Measurements from ENCODE around the gene SELE.

The SELE gene, protein sequence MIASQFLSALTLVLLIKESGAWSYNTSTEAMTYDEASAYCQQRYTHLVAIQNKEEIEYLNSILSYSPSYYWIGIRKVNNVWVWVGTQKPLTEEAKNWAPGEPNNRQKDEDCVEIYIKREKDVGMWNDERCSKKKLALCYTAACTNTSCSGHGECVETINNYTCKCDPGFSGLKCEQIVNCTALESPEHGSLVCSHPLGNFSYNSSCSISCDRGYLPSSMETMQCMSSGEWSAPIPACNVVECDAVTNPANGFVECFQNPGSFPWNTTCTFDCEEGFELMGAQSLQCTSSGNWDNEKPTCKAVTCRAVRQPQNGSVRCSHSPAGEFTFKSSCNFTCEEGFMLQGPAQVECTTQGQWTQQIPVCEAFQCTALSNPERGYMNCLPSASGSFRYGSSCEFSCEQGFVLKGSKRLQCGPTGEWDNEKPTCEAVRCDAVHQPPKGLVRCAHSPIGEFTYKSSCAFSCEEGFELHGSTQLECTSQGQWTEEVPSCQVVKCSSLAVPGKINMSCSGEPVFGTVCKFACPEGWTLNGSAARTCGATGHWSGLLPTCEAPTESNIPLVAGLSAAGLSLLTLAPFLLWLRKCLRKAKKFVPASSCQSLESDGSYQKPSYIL

DNA sequence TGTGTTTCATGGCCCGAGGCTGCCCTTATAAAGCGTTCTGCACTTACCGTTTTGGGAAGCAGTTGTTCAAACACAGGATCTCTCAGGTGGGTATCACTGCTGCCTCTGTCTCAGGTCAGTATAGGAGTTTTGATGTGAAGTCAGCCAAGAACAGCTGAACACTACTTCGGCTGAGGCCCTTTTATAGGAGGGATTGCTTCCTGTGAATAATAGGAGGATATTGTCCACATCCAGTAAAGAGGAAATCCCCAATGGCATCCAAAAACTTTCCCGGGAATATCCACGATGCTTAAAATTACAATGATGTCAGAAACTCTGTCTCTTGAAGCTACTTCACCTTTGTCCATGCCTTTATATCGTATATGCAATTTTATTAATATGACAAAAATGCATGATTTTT, at the start of gene SELE:
Gene SELE (minus strand): TSS at position 156 of the 400 bp plus-strand sequence. CDS start 467 bp downstream, outside the sequence.
- DNase-seq (ENCODE audit: low read depth in 1 of 2, low spot score in 1 of 2) = no peak

DNA sequence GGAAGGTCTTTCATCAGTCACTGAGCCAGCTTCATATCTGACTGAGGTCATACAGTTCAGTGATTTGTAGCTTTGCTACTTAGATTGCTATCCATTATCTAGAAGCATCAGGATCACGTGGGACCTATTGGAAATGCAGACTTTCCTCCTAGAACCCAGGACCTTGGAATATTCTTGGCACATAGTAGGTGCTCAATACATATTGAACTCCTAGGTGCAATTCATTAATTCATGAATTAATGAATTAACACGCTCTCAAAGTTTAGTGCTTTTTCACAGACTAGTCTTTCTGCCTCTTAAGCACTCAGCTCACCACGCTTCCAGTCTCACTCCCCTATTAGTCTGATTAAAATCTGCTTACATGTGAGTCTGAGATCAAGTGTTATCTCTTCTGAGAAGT, 48.7 kb upstream of the SELE start:
- no peak for DNase-seq (ENCODE audit: low read depth in 1 of 2, low spot score in 1 of 2)

DNA sequence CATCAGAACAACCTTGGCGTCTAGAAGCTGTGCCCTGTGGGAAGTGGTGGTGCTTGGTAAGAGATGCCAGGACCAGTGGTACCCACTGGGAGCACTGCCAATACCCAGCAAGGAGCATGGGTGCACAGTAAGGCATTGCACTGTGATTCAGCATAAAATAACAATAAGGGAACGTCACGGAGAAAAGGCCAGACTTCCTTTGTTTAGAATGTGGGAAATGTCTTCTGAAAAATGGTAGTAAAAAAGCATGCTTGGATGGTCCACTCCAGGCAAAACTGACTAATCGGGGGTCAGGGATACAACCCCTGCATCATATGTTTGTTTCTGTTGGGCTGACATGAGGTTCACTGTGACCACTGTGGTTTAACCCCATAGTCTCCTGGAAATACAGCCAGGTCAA, 46.1 kb upstream of the SELE start:
- no peak for DNase-seq (ENCODE audit: low read depth in 1 of 2, low spot score in 1 of 2)

DNA sequence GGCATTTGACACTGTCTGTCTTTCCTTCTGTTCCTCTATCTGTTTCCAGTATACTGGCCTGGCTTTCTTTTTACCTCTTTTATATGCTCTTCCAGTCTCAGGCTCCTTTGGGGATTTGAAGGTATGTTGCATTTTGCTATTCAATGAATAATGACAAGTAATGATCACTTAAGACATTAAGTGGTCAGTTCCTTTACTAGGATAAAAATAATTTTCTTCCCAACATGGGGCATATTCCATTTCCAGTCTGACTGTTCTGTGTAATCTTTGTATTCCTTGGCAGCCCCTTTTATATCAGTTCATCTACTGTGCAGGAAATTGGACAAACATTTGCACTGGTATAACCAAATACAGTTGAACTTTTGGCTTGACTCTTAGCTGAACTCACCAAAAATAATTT, 45.3 kb upstream of the SELE start:
- no peak for DNase-seq (ENCODE audit: low read depth in 1 of 2, low spot score in 1 of 2)

DNA sequence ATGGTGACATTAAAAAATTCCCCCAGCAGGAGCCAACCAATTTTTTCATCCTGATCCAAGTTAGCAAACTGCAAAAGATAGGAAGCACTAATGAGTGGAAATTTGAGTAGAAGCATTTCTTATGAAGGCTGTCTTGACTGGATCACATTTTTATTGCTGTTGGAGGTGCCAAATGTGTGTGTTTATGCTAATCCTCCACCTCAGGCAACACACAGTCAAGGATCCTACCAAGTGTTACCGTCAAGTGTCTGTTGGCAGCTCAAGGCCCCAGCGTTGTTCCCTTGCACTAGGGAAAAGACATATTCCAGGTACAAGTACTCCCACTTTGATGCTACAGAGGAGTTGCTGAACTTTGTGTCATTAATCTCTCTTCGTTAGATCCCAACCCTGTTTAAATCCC, 42.6 kb upstream of the SELE start:
- DNase-seq (ENCODE audit: low read depth in 1 of 2, low spot score in 1 of 2) = no peak

DNA sequence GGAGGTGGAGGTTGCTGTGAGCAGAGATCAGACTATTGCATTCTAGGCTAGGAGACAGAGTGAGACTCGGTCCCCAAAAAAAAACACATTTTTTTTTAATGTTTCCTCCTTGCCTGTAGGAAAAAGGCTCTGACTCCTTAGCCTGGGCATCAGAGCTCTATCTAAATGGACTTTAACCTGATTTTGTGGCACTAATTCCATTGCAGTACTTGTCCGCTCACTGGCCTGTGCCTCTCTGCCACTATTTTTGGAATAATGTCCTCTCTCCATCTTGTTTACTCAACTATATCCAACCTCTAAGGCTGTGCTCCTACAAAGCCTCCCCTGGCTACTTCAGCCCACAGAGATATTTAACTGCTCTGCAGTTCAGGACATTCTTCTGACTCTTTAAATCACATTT, 34.3 kb upstream of the SELE start:
- DNase-seq (ENCODE audit: low read depth in 1 of 2, low spot score in 1 of 2) = no peak

DNA sequence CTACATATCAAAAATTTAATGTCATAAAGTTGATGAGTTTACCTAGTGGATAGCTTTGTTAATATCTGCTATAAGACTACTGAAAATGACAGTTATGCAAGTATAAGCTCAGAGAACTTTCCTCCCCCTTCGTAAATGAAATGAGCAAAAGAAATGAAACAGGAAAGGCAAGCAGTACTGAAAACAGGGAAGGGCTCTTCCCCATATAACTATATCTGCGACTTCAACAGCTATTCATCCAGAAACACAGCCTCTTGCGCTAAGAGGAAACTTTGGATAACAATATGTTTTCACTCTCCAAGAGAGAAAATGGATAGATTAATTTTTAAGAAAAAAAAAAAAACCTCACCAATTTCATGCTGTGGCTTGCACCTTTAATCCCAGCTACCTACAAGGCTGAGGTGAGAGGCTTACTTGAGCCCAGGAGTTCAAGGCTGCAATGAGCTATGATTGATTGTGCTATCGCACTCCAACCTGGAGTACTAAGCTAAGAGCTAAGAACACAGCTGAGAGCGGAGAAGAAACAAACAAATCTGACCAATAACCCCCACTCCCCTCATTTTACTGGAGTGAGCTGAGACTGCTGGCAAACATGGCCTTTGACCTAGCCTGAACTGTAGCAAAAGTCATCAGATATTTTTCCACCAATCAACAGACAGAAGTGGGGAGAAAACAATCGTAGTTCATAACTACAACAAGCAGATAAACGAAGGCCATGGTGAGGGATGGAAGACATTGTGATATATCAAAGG, 31.9 kb upstream of the SELE start:
- DNase-seq (ENCODE audit: low read depth in 1 of 2, low spot score in 1 of 2) = no peak

DNA sequence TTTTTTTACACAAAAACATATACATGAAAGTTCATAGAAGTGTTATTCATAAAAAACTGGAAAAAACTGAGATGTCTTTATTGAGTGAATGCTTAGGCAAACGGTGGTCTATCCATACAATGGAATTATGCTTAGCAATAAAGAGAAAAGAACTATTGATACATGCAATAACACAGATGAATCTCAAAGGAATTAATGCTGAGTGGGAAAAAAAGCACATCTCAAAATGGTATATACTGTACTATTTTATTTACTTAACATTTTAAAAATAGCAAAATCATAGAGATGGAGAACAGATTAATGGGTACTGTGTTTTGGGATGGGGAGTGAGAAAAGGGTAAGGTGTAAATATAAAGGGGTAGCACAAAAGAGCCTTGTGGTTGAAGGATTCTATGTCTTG, 31.0 kb upstream of the SELE start:
- no peak for DNase-seq (ENCODE audit: low read depth in 1 of 2, low spot score in 1 of 2)

DNA sequence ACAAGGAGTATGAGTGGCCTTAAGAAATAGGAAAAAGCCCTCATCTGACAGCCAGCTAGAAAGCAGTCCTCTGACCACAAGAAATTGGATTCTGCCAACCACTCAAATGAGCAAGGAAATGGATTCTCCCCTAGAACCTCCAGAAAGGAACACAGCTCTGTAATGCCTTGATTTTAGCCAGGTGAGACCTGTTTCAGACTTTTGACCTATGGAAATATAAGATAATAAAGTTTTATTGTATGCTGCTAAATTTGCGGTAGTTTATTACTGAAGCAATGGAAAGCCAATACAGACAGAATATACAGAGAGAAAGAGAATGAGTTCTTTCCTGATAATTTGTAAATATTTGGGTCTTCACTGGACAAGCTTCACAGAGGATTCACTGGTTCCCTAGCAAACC, 28.8 kb upstream of the SELE start:
- no peak for DNase-seq (ENCODE audit: low read depth in 1 of 2, low spot score in 1 of 2)

DNA sequence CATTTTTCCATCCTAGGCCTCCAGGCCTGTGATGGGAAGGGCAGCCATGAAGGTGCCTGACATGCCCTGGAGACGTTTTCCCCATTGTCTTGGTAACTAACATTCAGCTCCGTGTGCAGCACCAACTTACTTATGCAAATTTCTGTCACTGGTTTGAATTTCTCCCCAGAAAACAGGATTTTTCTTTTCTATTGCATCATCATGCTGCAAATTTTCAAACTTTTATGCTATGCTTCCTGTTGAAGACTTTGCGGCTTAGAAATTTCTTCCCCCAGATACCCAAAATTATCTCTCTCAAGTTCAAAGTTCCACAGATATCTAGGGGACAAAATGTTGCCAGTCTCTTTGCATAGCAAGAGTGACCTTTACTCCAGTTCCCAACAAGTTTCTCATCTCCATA, 25.2 kb upstream of the SELE start:
- no peak for DNase-seq (ENCODE audit: low read depth in 1 of 2, low spot score in 1 of 2)

DNA sequence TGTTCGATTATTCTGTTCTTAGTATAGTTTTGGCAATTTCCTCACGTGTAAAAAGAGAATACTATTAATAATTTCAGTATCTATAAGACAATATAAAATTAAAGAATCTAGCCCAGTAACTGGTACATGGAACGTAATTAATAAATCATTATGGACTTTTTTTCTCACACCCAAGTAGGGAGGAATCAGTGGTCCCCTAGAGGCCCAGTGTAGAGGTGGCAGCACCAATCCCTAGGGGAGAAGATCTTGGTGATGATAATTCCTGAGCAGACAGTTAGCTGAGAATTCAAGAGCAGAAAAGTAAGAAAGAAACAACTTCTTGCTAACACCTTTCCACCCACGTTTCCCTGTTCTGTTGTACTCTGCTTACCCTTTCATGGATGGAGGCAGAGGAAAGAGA, 19.7 kb upstream of the SELE start:
- DNase-seq (ENCODE audit: low read depth in 1 of 2, low spot score in 1 of 2) = no peak

DNA sequence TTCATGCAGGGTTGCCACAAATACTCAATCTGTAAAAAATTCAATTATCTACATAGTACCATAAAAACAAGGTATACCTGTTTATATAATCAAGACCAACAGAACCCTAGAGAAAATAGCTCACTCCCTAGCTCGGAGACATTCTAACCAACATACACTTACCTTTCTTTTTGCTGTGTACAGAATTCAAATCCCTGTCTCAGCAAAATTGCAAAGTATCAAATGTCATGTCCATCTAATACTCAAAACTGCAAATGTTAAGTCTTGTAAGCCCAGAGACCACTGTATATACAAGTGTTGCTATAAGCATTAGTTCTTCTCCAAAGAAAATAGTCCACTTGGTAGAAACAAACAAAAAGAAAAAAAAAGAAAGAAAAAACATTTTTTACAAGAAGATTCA, 16.2 kb upstream of the SELE start:
- no peak for DNase-seq (ENCODE audit: low read depth in 1 of 2, low spot score in 1 of 2)

DNA sequence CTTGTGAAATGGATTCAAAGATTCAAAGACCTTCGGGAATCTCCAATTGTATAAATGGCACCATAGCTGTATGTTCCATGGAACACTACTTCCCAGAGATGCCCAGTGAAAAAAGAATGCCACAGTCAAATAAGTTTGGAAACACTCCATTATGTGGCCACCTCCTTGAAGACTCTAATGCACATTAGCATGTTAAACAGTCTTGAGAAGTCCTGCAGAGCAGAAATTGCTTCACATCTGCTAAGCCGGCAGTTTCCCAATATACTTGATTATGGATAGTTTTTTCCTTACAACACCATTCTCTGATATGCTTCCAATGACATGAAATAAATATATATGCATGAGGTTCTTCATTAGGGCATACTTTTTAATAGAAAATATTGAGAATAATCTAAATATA, 12.7 kb upstream of the SELE start:
- no peak for DNase-seq (ENCODE audit: low read depth in 1 of 2, low spot score in 1 of 2)

DNA sequence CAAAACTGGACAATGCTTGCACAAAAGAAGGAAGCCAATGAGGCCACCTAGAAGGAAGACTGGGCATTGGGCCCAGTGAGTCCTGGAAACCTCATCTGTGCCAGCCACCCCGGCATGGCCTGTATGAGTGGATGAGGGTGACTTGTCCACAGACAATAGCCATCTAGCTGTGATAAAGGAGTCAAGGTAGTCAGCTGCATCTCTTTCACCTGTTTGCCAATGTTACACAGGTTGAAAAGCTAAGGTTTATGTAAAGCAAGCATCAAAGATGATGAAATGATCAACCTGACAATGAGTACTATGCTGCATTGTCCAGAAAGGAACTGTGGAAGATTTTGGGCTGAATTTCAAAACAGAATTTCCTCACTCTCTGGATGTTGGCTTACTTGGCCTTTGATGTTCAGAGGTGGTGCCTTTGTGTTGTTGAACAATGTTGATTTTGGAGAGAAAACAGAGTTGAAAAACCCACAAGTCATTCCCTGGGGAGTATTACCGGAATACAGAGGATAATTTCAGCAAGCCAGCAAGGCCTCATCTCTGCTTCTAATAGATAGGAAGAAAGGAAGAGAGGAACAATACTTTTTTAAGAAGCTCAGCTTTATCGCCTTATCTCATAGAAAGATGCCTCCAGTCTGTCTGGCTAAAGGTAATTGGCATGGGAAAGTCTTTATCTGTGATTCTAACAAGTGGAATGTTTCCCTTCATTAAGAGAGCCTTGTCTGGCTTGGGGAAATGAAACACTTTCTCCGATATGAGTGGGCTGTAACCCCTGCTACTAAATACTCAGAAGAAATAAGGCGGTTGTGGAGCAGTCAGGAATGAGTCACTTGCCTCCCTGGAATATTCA, 11.4 kb upstream of the SELE start:
- DNase-seq (ENCODE audit: low read depth in 1 of 2, low spot score in 1 of 2) = no peak

DNA sequence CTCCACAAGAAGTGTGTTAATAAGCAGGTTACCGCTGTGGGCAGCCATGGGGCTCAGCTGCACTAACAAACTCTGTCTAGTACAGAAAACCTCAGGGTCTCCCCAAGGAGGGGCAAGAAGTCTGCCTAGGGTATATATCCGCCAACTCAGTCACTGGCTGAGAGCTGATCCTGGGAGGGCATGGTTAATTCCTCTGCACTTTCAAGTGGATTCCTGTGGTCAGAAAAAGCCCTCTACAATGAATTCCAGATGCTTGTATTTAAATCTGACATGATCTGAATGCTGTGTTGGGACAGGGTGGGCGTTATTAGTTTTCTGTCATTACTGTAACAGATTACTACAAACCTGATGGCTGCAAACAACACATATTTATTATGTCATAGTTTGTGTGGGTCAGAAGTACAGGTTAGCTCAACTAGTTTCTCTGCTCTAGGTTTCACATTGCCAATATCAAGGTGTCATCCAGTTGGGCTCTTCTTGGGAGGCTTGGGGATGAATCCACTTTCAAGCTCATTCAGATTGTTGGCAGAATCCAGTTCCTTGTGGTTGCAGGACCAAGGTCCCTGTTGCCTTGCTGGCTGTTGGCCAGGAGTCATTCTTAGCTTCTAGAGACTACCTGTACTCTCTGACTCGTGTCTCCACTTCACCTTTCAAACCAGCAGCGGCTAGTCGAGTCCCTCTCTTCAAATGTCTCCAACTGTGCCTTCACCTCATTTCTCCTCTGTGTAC, 8.0 kb upstream of the SELE start:
- DNase-seq (ENCODE audit: low read depth in 1 of 2, low spot score in 1 of 2) = no peak

DNA sequence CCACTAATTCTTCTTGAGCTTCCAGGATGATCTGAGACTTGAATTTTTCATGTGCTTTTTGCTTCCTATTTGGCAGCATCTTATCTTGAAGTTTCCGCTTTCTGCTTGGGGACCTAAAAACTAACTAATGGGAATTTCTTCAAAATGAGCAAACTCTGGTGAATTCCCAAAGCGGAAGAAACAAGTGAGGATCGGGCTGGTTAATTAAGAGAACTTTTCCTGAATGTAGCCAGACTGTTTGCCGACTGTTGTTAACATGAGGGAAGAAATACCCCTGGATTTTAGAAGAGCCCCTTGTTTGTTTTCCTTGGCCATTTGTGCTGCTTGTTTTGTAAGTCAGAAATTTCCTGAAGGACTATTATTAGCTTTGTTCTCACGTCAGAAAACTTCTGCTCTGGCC, 6.1 kb upstream of the SELE start:
- DNase-seq (ENCODE audit: low read depth in 1 of 2, low spot score in 1 of 2) = no peak

DNA sequence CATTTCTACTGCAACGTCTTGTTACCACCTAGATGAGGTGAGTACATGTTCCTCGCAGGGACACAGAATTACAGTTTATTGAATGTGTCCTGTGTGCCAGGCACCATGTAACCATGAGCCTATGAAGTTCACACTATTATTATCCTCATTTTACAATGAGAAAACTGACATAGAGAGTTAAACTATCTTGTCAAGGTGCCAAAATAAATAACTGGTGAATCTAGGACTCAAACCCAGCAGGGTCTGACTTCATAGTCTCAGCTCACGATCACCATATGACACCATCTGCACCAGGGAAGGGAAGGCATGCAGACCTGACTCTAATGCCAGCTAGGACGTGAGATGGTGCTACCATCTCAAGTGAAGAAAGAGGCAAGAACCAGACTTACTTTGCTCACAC, 2.4 kb downstream of the SELE start:
- DNase-seq (ENCODE audit: low read depth in 1 of 2, low spot score in 1 of 2) = no peak

DNA sequence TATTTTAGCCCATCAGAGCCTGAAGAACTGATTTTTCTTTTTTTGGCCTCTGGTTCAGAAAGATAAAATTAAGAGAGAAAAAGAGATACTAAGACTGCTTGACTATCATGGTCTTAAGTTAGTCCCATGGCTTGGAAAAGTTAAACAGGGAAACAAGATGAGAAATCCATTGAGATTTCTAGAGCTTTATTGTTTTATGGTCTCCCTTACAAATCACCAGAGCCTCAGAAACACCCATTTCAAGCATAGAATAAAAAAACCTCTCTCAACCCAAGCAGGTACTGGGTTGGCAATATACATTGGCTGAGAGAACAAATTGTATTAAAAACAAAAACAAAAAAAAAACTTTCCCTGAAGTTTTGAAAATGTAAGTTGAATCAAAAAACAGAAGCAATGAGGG, 3.9 kb downstream of the SELE start:
- no peak for DNase-seq (ENCODE audit: low read depth in 1 of 2, low spot score in 1 of 2)

DNA sequence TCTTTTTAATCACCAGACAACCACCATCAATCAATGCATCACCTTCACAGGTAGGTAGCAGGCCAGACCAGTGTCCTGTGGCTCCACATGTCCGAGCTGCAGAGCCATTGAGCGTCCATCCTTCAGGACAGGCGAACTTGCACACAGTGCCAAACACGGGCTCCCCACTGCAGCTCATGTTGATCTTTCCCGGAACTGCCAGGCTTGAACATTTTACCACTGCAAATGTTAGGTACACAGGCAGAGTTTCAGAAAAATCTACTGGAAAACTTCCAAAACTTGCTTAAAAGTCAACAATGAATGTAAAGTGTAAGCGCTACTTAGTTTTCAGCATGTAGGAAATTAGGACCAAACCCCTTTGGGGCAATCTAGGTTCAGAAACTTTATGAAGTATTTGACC, 6.6 kb downstream of the SELE start:
- no peak for DNase-seq (ENCODE audit: low read depth in 1 of 2, low spot score in 1 of 2)

DNA sequence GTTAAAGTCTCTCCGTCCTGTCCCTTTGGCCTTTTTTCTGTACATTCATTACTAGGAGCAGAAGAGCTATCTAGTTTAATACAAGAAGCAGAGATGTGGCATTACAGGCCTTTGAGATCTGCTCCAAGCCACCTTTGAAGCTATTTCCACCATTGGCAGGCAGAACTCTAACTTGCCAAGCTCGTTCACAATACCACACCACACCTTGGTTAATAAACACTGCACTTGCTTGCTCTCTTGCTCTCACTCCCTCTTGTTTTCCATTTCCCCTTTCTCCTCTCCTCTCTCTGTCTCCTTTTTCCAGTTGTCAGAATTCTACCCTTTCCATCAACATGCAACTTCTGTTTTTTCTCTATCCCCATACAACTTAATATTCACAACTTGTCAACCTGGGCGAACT, 7.0 kb downstream of the SELE start:
- no peak for DNase-seq (ENCODE audit: low read depth in 1 of 2, low spot score in 1 of 2)

DNA sequence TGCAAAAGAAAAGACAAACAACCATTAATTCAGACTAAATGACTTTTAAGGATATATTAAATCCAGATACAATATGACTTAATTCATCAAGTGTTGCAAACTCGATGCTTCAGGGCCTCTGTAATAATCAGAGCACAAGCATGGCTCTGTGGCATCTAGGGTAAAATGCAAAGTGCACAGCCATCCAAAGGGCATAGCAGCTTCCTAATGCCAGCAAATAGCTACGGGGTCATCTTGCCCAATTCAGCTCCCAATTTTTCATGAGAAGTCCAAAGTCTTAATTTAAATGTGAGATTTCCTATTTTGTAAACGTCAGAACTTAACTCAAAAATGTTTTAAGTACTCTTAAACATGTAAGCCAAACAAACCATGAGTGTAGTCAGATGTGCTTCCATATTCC, 7.9 kb downstream of the SELE start:
- DNase-seq (ENCODE audit: low read depth in 1 of 2, low spot score in 1 of 2) = no peak

All from activated CD4-positive, alpha-beta T cell treated with anti-CD3 and anti-CD28 coated beads, Interleukin-2, amount 50 U/mL, for 24 hours (primary cell).